ENCODE measurements around the gene SRCAP.

The SRCAP gene

DNA sequence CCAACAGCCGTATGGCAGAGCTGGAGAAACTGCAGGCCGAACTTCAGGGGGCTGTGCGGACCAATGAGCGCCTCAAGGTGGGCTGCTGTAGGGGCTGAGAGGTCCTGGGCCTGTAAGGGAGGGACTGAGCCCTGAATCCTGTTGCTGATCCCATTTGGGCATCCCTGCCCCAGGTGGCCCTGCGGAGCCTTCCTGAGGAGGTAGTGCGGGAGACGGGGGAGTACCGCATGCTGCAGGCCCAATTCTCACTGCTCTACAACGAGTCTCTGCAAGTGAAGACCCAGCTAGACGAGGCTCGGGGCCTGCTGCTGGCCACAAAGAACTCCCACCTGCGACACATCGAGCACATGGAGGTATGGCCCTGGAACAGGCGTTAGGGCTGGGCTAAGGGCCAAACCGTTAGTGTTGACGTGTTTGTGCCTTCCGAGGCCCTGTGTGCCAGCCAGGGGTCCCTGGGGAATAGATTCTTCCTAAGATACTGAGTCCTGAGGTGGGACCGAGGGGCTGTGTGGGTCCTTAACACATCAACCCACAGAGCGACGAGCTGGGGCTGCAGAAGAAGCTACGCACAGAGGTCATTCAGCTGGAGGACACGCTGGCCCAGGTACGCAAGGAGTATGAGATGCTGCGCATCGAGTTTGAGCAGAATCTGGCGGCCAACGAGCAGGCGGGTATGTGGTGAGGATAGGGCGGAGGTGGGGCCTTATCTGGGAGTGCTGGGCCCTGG lies 67.4 kb downstream of the SRCAP start:
- Histone ChIP-seq H3K36me3 (peaks cover 75 to 82% (median 80%) of the 10 kb centered on the region in 3 donors), H3K27ac (no peak overlapping the region), H3K9me3 (no peaks in the 10 kb centered on the region), H3K4me3 (no peak overlapping the region), H3K27me3 (no peaks in the 10 kb centered on the region), H3K4me1 (peaks cover 0 to 26% (median 20%) of the 10 kb centered on the region in 4 donors)
- intact Hi-C loops (cut with DNase I; ENCODE audit: low total_unique reads), result no loop called here
- TF ChIP-seq, protein P1, sequence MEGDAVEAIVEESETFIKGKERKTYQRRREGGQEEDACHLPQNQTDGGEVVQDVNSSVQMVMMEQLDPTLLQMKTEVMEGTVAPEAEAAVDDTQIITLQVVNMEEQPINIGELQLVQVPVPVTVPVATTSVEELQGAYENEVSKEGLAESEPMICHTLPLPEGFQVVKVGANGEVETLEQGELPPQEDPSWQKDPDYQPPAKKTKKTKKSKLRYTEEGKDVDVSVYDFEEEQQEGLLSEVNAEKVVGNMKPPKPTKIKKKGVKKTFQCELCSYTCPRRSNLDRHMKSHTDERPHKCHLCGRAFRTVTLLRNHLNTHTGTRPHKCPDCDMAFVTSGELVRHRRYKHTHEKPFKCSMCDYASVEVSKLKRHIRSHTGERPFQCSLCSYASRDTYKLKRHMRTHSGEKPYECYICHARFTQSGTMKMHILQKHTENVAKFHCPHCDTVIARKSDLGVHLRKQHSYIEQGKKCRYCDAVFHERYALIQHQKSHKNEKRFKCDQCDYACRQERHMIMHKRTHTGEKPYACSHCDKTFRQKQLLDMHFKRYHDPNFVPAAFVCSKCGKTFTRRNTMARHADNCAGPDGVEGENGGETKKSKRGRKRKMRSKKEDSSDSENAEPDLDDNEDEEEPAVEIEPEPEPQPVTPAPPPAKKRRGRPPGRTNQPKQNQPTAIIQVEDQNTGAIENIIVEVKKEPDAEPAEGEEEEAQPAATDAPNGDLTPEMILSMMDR (IDR thresholded peaks at IDR 0.05), result no peak
- no peak for DNase-seq

DNA sequence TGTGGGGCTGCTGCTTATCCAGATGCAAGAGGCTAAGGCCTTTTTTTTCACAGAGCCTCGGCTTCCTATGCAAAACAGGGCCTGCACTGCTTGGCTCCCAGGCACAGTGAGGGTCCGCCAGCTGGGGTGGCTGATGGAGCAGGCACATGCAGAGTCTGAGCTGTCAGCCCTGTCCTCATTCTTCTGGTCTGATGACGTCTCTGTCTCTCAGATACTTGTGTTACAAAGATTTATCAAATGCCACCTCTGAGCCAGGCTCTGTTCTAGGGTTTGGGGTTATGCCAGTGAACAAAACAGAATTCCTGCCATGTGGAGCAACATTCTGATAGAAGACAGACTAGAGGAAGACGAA lies 67.9 kb downstream of the SRCAP start:
- Histone ChIP-seq H3K36me3 (peaks cover 80 to 87% (median 86%) of the 10 kb centered on the region in 3 donors), H3K27me3 (no peaks in the 10 kb centered on the region), H3K4me1 (peaks cover 0 to 26% (median 18%) of the 10 kb centered on the region in 4 donors), H3K27ac (no peak overlapping the region), H3K9me3 (no peaks in the 10 kb centered on the region), H3K4me3 (no peak overlapping the region)
- TF ChIP-seq, protein P1 (IDR thresholded peaks at IDR 0.05), result no peak
- intact Hi-C loops (cut with DNase I; ENCODE audit: low total_unique reads), result no loop called here
- DNase-seq, result no peak

DNA sequence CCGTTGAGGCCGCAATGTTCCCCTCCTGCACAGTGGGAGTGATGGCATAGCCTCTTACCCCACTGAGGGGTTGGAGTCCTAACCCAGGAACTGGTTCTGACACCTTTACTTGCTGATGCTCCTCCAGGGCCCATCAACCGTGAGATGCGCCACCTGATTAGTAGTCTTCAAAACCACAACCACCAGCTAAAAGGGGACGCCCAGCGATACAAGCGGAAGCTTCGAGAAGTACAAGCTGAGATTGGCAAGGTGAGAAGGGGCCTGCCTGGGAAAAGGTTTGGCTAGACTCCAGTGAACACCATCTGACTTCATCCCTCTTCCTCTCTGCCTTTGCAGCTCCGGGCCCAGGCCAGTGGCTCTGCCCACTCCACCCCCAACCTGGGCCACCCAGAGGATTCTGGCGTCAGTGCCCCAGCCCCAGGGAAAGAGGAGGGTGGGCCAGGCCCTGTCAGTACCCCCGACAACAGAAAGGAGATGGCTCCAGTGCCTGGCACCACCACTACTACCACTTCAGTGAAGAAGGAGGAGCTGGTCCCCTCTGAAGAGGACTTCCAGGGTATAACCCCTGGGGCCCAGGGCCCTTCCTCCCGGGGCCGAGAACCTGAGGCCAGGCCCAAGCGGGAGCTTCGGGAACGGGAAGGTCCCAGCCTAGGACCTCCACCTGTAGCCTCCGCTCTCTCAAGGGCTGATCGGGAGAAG lies 68.9 kb downstream of the SRCAP start:
- Histone ChIP-seq H3K27me3 (no peaks in the 10 kb centered on the region), H3K27ac (no peak overlapping the region), H3K9me3 (no peaks in the 10 kb centered on the region), H3K4me1 (peaks cover 0 to 20% (median 14%) of the 10 kb centered on the region in 4 donors), H3K36me3 (peaks cover 90 to 97% (median 95%) of the 10 kb centered on the region in 3 donors), H3K4me3 (no peak overlapping the region)
- DNase-seq, result no peak
- intact Hi-C loops (cut with DNase I; ENCODE audit: low total_unique reads), result no loop called here
- TF ChIP-seq, protein P1 (IDR thresholded peaks at IDR 0.05), result no peak

DNA sequence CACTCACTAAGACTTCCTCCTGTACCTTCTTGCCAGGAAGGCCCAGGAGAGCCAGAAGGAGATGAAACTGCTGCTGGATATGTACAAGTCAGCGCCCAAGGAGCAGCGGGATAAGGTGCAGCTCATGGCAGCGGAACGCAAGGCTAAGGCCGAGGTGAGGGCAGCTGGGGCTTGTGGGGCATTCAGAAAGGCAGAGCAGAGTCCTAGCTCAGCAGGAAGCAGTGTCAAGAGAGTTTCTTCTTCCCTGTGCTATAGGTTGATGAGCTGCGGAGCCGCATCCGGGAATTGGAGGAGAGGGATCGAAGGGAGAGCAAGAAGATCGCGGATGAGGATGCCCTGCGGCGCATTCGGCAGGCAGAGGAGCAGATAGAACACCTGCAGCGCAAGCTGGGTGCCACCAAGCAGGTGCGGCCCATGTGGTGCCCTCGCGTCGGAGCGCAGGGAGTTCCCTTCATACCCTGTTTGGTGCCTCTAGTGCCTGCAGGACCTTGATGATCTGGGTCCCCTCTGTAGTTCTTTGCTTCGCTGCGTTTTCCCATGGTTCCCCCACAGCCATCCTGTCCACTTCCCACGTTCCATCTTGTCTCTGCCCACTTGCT lies 69.7 kb downstream of the SRCAP start:
- TF ChIP-seq, protein P1 (IDR thresholded peaks at IDR 0.05), result no peak
- no peaks in the 10 kb centered on the region for H3K27me3 ChIP-seq
- peaks cover 0 to 12% (median 6%) of the 10 kb centered on the region in 4 donors for H3K4me1 ChIP-seq
- no peak overlapping the region for H3K4me3 ChIP-seq
- DNase-seq, result no peak
- H3K27ac ChIP-seq, result no peak overlapping the region
- intact Hi-C loops (cut with DNase I; ENCODE audit: low total_unique reads), result no loop called here
- H3K36me3 ChIP-seq, result peaks cover 95 to 100% (median 96%) of the 10 kb centered on the region in 3 donors
- H3K9me3 ChIP-seq, result no peaks in the 10 kb centered on the region

DNA sequence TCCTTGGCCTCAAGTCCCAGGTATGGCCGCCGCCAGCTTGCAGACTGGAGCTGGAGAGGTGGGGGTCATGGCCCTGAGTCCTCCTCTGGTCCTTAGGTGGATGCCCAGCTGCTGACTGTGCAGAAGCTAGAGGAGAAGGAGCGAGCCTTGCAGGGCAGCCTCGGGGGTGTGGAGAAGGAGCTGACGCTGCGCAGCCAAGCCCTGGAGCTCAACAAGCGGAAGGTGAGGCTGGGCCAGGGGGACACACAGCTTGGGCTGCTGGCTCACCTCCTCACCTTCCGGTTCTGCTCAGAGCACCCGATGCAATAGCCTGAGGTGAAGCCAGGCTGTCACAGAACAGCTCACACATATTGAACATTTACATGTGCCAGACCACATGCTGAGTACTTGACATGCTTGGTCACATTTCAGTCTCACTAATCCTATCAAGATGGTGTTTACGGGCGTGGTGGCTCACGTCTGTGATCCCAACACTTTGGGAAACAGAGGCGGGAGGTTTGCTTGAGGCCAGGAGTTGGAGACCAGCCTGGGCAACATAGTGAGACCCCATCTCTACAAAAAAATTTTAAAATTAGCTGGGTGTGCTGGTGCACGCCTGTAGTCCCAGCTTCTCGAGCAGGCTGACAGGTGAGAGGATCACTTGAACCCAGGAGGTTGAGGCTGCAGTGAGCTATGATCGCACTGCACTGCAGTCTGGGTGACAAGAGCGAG lies 70.6 kb downstream of the SRCAP start:
- no peak for DNase-seq
- Histone ChIP-seq H3K27me3 (no peaks in the 10 kb centered on the region), H3K4me3 (no peak overlapping the region), H3K36me3 (peaks cover 90 to 100% (median 91%) of the 10 kb centered on the region in 3 donors), H3K4me1 (peaks cover 0 to 9% (median 2%) of the 10 kb centered on the region in 4 donors), H3K9me3 (no peaks in the 10 kb centered on the region), H3K27ac (no peak overlapping the region)
- TF ChIP-seq, protein P1 (IDR thresholded peaks at IDR 0.05), result no peak
- intact Hi-C loops (cut with DNase I; ENCODE audit: low total_unique reads), result loop anchor here (2.0 kb wide), 1 partner anchor 75 kb away; no protein-coding TSS in a partner anchor

Data from tibial artery (tissue), 4 donors.